GM19025 (cell line): Measurements from ENCODE around the gene OTOG.

Experiments
- ATAC-seq: cut with Tn5 transposase; IDR thresholded peaks from one replicate; pipeline ENCODE4 v1.9.1; 2021; ENCODE audit warnings: mild to moderate bottlenecking, low read depth, moderate library complexity; ENCODE audit not compliant: unreplicated experiment

Gene OTOG

DNA sequence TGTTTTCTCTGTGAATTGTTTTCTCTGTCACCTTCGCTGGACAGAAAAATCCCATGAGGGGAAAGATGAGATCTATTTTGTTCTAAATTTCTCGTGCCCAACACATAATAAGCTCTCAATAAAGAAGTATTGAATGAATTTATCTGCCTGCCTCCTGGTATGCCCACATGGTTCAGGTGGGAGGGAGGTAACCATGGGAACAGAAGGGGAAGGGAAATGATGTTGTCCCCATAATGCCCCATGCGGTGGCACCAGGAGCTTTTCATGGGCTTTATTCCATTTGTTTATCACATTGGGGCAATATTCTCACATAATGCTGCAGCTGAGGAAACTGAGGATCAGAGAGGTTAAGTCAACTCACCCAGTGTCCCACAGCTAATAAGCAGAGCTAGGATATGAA lies 11.6 kb upstream of the OTOG start:
- no peak for ATAC-seq

GRCh38 chr11:17537261-17537660 lies 9.8 kb upstream of the OTOG start:
- ATAC-seq: no peak

DNA sequence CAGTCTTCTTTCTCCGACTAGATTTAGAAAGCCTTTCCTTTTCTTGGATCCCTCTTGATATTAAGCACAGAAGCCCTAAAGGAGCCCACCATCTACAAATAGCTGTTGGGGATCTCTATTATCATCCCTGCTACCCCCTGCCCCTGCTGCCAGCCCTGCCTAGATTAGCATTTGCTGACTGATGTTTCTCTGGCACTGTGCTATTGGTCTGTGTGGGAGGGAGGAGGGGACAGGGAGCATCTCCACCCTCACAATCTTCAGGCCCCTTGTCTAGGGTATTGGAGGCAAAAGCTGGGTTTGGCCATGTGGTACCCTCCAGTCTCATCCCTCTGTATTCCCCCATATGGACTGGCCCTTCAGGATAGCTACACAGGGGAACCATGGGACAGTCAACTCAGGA lies 9.0 kb upstream of the OTOG start:
- no peak for ATAC-seq

- no peak for ATAC-seq
Observed at GRCh38 chr11:17538731-17539130, 8.3 kb upstream of the OTOG start.

- no peak for ATAC-seq
Observed at GRCh38 chr11:17540807-17541206, 6.3 kb upstream of the OTOG start.

- ATAC-seq: no peak
Observed at GRCh38 chr11:17541330-17541885, 5.7 kb upstream of the OTOG start.

DNA sequence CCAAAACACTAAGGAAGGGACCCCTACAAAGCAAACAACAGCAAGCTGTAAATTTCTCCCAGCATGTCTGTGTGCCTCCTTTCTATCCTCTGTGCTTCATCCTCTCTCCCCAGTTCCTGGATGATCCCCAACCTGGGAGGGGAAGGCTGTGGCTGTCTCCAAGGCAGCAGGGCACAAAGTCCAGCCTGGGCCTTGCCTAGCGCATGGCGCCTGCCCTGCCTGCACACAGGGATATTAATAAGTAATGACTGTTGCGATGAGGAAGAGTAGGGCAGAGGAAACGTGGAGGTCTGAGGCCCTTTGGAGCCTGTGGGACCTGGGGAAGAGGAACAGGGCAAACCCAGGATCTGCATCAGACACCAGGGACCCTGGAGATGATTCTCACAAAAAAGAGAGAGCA lies 4.8 kb upstream of the OTOG start:
- ATAC-seq: no peak

GRCh38 chr11:17543041-17543440 lies 4.0 kb upstream of the OTOG start:
- no peak for ATAC-seq

GRCh38 chr11:17543574-17544180 lies 3.4 kb upstream of the OTOG start:
- no peak for ATAC-seq

GRCh38 chr11:17544181-17544622 lies 2.9 kb upstream of the OTOG start, which contains the start of gene USH1C:
Gene USH1C (minus strand): TSS chr11:17544416. CDS start chr11:17544307, 109 bp downstream.
- ATAC-seq: no peak

GRCh38 chr11:17546240-17546639 lies 819 bp upstream of the OTOG start:
- ATAC-seq: no peak

DNA sequence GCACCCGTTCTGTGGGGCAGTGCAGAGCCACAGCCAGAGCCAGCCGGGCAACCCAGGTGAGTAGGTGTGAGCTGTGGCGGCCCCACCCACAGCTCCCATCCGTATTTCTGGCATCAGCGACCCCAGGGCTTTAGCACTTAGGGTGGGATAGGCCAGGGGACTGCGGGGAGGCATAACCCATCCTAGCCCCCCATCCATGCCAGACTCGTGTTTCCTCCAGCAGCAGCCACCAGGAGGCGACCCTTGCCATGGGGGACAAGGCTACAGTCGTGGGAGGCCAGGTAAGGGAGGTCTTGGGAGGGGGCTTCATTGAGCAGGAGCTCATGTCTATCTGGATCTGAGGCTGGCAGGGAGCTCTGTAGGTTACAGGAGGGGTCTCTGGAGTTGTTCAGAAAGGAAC lies 873 bp downstream of the OTOG start:
- ATAC-seq: no peak

- no peak for ATAC-seq
Observed at GRCh38 chr11:17548444-17548843, 1.4 kb downstream of the OTOG start.

DNA sequence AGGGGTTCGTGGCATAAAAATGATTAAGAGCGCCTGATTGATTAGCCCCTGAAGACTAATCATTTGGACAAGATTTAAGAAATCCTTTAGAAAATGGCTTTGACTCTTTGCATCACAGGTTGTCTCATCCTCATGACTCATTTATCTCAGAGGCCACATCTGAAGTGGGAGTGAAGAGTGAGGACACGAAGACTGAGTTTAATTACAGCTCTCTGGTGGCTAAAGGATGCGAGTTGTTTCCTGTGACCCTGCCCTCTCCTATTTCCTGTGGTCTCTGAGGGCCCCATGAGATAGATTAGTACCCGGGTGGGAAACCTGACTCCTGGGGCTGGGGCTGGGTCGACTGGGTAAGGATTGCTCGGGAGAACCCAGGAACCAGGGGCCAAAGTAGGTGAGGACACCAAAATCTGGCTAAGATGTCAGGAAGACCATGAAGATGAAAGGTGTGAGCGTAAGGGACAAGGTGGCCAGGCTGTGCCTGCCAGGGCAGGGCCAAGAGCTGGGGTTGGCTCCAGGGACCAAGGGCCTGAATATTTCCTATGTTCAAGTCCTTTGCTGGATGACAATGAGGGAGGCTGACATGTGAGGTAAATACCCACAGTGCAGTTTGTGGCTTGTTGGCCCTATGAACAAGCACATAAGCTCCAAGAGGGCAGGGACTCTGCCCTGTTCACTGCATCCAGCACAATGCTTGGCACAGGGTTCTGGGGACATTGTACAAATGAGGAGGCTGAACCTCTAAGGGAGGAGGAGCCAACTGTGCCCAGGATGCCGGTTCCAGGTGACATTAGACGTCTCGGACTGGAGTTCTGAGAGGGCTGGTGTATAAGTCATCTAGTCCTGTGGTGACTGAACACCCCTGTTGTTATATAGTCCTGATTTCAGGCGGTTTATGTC lies 3.6 kb downstream of the OTOG start:
- no peak for ATAC-seq

GRCh38 chr11:17551347-17552040 lies 4.4 kb downstream of the OTOG start:
- ATAC-seq: no peak

DNA sequence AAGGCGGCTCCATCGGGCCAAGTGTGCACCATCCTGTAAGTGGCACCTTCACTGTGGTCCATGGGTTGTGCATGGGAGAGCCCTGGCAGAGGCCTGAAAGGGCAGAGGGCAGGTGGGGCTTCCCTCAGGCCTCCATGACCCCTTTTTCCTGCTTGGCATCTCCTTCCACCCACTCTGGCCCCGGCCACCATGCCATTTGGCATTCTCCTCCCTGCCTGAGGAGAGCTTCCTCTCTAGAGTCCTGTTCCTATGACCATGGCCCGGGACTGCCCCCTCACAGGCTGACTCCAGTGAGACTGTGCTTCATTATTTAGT lies 4.9 kb downstream of the OTOG start:
- no peak for ATAC-seq

GRCh38 chr11:17552392-17553248 lies 5.6 kb downstream of the OTOG start:
- ATAC-seq: no peak

GRCh38 chr11:17553249-17553546 lies 6.1 kb downstream of the OTOG start:
- no peak for ATAC-seq

GRCh38 chr11:17554487-17554886 lies 7.4 kb downstream of the OTOG start:
- ATAC-seq: no peak

GRCh38 chr11:17556999-17557398 lies 9.9 kb downstream of the OTOG start:
- ATAC-seq: no peak
